H1 (cell line): Measurements from ENCODE around the gene SUPT20H.
"Not testable (repeated sequence)": the region's sequence is repeated elsewhere in the genome, so short reads cannot be mapped to it uniquely, and the experiment has no call there.

Experiments
- BCL11A ChIP-seq, 2 experiments: IDR thresholded peaks; one replicate each; pipeline ENCODE4 v1.6.1; 2011; ENCODE audit warnings: low read depth in 2 of 2, low read length in 2 of 2, mild to moderate bottlenecking in 2 of 2
- BRCA1 ChIP-seq: IDR thresholded peaks from 2 replicates; pipeline ENCODE4 v1.6.1; 2012; ENCODE audit warnings: low read depth, low read length, improper control_type of control experiment
- CEBPB ChIP-seq: IDR thresholded peaks from 2 replicates; pipeline ENCODE4 v1.6.1; 2012; ENCODE audit warnings: low read depth, low read length
- FOSL1 ChIP-seq: IDR thresholded peaks from 2 replicates; pipeline ENCODE4 v1.6.1; 2011; ENCODE audit warnings: mild to moderate bottlenecking, low read depth, low read length, moderate library complexity; ENCODE audit not compliant: insufficient read depth
- JUND ChIP-seq: IDR thresholded peaks from 2 replicates; pipeline ENCODE4 v1.6.1; 2011; ENCODE audit warnings: mild to moderate bottlenecking, improper control_type of control experiment, low read length
- POLR2A ChIP-seq, 2 experiments: IDR thresholded peaks; 1 replicate in 1 of 2; 2 replicates in 1 of 2; pipeline ENCODE4 v1.6.1; 2011; ENCODE audit warnings: low read depth in 2 of 2, low read length in 2 of 2, mild to moderate bottlenecking in 2 of 2; ENCODE audit errors: control extremely low read depth in 1 of 2
- POLR2AphosphoS5 ChIP-seq: IDR thresholded peaks from 2 replicates; pipeline ENCODE4 v1.6.1; 2011; ENCODE audit warnings: low read depth, low read length
- SUZ12 ChIP-seq: fragments of 200-600 bp; sonication (generic); IDR thresholded peaks from 2 replicates; pipeline ENCODE4 v1.6.1; 2012; ENCODE audit warnings: mild to moderate bottlenecking, inconsistent platforms, low read length, moderate library complexity, mixed read lengths
- TAF7 ChIP-seq: optimal IDR thresholded peaks from 2 replicates; pipeline ENCODE3; 2011; ENCODE audit warnings: low read depth, mild to moderate bottlenecking, inconsistent platforms, low read length, moderate library complexity, borderline replicate concordance
- TCF12 ChIP-seq: IDR thresholded peaks from 2 replicates; pipeline ENCODE4 v1.6.1; 2011; ENCODE audit warnings: low read depth, mild to moderate bottlenecking, low read length
- ZNF274 ChIP-seq: IDR thresholded peaks from 2 replicates; pipeline ENCODE4 v1.7.0; 2012; ENCODE audit warnings: low read length, borderline replicate concordance; ENCODE audit errors: extremely low read depth
- TF ChIP-seq, protein P1 (sequence below), 3 experiments: IDR thresholded peaks; 1 replicate in 2 of 3; 2 replicates in 1 of 3; pipeline versions ENCODE4 v1.5.1 to v1.6.1; 2011; ENCODE audit warnings: low read length in 3 of 3, mild to moderate bottlenecking in 3 of 3, inconsistent platforms in 2 of 3, low read depth in 1 of 3, moderate library complexity in 1 of 3; ENCODE audit not compliant: insufficient read depth in 1 of 3; ENCODE audit errors: control extremely low read depth in 1 of 3
- TF ChIP-seq, protein P2 (sequence below): IDR thresholded peaks from 2 replicates; pipeline ENCODE4 v1.6.1; 2011; ENCODE audit warnings: low read depth, mild to moderate bottlenecking, low read length; ENCODE audit not compliant: insufficient read depth

DNA sequence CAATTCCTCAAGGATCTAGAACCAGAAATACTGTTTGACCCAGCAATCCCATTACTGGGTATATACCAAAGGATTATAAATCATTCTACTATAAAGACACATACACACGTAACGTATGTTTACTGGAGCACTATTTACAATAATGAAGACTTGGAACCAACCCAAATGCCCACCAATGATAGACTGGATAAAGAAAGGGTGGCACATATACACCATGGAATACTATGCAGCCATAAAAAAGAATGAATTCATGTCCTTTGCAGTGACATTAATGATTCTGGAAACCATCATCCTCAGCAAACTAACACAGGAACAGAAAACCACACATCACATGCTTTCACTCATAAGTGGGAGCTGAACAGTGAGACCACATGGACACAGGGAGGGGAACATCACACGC, 6.4 kb downstream of the SUPT20H start:
- TF ChIP-seq, protein P1, sequence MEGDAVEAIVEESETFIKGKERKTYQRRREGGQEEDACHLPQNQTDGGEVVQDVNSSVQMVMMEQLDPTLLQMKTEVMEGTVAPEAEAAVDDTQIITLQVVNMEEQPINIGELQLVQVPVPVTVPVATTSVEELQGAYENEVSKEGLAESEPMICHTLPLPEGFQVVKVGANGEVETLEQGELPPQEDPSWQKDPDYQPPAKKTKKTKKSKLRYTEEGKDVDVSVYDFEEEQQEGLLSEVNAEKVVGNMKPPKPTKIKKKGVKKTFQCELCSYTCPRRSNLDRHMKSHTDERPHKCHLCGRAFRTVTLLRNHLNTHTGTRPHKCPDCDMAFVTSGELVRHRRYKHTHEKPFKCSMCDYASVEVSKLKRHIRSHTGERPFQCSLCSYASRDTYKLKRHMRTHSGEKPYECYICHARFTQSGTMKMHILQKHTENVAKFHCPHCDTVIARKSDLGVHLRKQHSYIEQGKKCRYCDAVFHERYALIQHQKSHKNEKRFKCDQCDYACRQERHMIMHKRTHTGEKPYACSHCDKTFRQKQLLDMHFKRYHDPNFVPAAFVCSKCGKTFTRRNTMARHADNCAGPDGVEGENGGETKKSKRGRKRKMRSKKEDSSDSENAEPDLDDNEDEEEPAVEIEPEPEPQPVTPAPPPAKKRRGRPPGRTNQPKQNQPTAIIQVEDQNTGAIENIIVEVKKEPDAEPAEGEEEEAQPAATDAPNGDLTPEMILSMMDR (IDR thresholded peaks at IDR 0.05; ENCODE audit: control extremely low read depth in 1 of 3, insufficient read depth in 1 of 3, low read depth in 1 of 3, low read length in 3 of 3) = not testable (repeated sequence)
- TF ChIP-seq, protein P2, sequence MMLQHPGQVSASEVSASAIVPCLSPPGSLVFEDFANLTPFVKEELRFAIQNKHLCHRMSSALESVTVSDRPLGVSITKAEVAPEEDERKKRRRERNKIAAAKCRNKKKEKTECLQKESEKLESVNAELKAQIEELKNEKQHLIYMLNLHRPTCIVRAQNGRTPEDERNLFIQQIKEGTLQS = not testable (repeated sequence)
- not testable (repeated sequence) for TF ChIP-seq FOSL1; JUND; POLR2A (IDR thresholded peaks at IDR 0.05; ENCODE audit: control extremely low read depth in 1 of 2, low read depth in 2 of 2, low read length in 2 of 2); BCL11A (IDR thresholded peaks at IDR 0.05; ENCODE audit: low read depth in 2 of 2, low read length in 2 of 2); POLR2AphosphoS5; TAF7; SUZ12; TCF12; ZNF274; CEBPB; BRCA1
